ENCODE measurements around the gene DNAJC5. TPM values are rescaled to one million over a fixed set of nuclear protein-coding genes. Genes with fewer than 3 reads are reported as not detected.
A peak's percentile ranks its signal among the peaks of the same experiment; 100 is the strongest.

DNAJC5 gene
- total and polyA plus RNA-seq, 9 of the 15 experiments (the other 6 are each of a cell fraction or from before 2014, with no cell fraction given), result 0.95 to 42.8 (median 23.4) TPM

GRCh38 chr20:63892402-63892801, 2.5 kb upstream of the DNAJC5 start (continued):
- TF ChIP-seq TSHZ1 (CRISPR knock-in tag; IDR thresholded peaks at IDR 0.05), result no peak
- TF ChIP-seq CREB5 (CRISPR knock-in tag; IDR thresholded peaks at IDR 0.05), result no peak

GRCh38 chr20:63893999-63894357, 948 bp upstream of the DNAJC5 start:
- no peak overlapping the region for H3K27ac ChIP-seq (ENCODE audit: extremely low read depth, low read depth, low read length)
- in situ Hi-C loops (cut with MboI) (no loop called here), intact Hi-C loops (cut with micrococcal nuclease) (no loop called here)
- H3K4me1 ChIP-seq (replicated peaks in 1 of 2; ENCODE audit: control insufficient read depth in 2 of 2, insufficient read depth in 2 of 2, low read length in 2 of 2), result peaks cover 27 to 42% of the 10 kb centered on the region in 2 experiments
- ChIA-PET POLR2A (interaction anchor here (0.6 to 1.6 kb wide), 6 partner anchors 12 to 84 kb away, joined by 3 to 12 read pairs (median 3); partner anchors contain the start of gene TPD52L2), CTCF (ENCODE audit: low intra/inter-chr PET ratio) (interaction anchor here (0.6 kb wide), 1 partner anchor 584 kb away, joined by 3 read pairs; no protein-coding TSS in a partner anchor)
- no peak for DNase-seq (ENCODE audit: extremely low read depth in 1 of 4, low spot score in 3 of 4)
- BruUV-seq (replicated peaks), result no TSS peak
- H3K27me3 ChIP-seq (ENCODE audit: control insufficient read depth in 2 of 2, insufficient read depth in 2 of 2, low read length in 2 of 2), result no peaks in the 10 kb centered on the region
- peaks cover 24% of the 10 kb centered on the region for H4K20me1 ChIP-seq (replicated peaks; ENCODE audit: control insufficient read depth, insufficient read depth, low read length)
- peak overlapping the region; percentile 80 for H3K4me2 ChIP-seq (ENCODE audit: insufficient read depth, low read length)
- peak overlapping the region in 1 of 2 experiments; percentile 89; a peak in 2 of 4 replicates for H3K9ac ChIP-seq (ENCODE audit: insufficient read depth in 1 of 2, low read depth in 2 of 2, low read length in 2 of 2)
- H3K79me2 ChIP-seq (ENCODE audit: control insufficient read depth, insufficient read depth, low read length), result peaks cover 36% of the 10 kb centered on the region
- no peaks in the 10 kb centered on the region for H3K9me1 ChIP-seq (ENCODE audit: control insufficient read depth, insufficient read depth, low read length)
- 54% methylated on average over 6 of the region's 6 CpGs for WGBS (ENCODE audit: insufficient coverage, low coverage, missing lambda C conversion rate)
- H3K4me3 ChIP-seq, result peak overlapping the region; percentile 61
- peak; percentile 44 for FAIRE-seq
- ATAC-seq, result no peak
- H2AFZ ChIP-seq (ENCODE audit: low read depth, low read length), result no peak overlapping the region
- no peaks in the 10 kb centered on the region for H3K9me3 ChIP-seq (replicated peaks; ENCODE audit: control insufficient read depth, insufficient read depth, low read depth, low read length)
- peaks cover 43% of the 10 kb centered on the region; the same call in 2 of the 3 replicates for H3K36me3 ChIP-seq (ENCODE audit: control insufficient read depth, insufficient read depth, low read length)
- TF ChIP-seq MGA (IDR thresholded peaks at IDR 0.05), result no peak
